ENCODE data around the gene RNGTT. TPM values are rescaled to one million over a fixed set of nuclear protein-coding genes. Genes with fewer than 3 reads are reported as not detected.

Gene RNGTT
- total RNA-seq, 1 donor from 2014 or later, result 21.6 TPM

DNA sequence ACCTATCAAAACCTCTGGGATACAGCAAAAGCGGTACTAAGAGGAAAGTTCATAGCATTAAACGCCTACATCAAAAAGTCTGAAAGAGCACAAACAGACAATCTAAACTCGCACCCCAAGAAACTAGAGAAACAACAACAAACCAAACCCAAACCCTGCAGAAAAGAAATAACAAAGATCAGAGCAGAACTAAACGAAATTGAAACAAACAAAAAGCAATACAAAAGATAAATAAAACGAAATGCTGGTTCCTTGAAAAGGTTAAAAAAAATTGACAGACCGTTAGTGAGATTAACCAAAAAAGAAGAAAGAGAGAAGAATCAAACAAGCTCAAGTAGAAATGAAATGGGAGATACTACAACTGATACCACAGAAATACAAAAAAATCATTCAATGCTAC, 302.3 kb downstream of the RNGTT start:
- H3K4me3 Mint-ChIP-seq, result no peak overlapping the region
- H3K4me1 Mint-ChIP-seq (ENCODE audit: low read depth), result peaks cover 7% of the 10 kb centered on the region
- DNase-seq (ENCODE audit: low spot score), result no peak
- no peak overlapping the region for H3K27ac Mint-ChIP-seq
- no peaks in the 10 kb centered on the region for H3K27me3 Mint-ChIP-seq (ENCODE audit: insufficient read depth)
- peaks cover 42% of the 10 kb centered on the region for H3K9me3 Mint-ChIP-seq
- intact Hi-C loops (cut with micrococcal nuclease), result no loop called here
- H3K36me3 Mint-ChIP-seq (ENCODE audit: low read depth), result peaks cover 18% of the 10 kb centered on the region

- H3K4me3 Mint-ChIP-seq, result no peak overlapping the region
- no peak overlapping the region for H3K27ac Mint-ChIP-seq
- intact Hi-C loops (cut with micrococcal nuclease), result no loop called here
Observed at GRCh38 chr6:88655586-88655985, 307.8 kb downstream of the RNGTT start.

GRCh38 chr6:88653936-88654335, 309.5 kb downstream of the RNGTT start:
- H3K27ac Mint-ChIP-seq, result no peak overlapping the region
- DNase-seq (ENCODE audit: low spot score), result no peak
- peaks cover 5% of the 10 kb centered on the region for H3K36me3 Mint-ChIP-seq (ENCODE audit: low read depth)
- H3K9me3 Mint-ChIP-seq, result peaks cover 3% of the 10 kb centered on the region
- H3K4me3 Mint-ChIP-seq, result no peak overlapping the region
- no peaks in the 10 kb centered on the region for H3K27me3 Mint-ChIP-seq (ENCODE audit: insufficient read depth)
- intact Hi-C loops (cut with micrococcal nuclease), result no loop called here
- no peaks in the 10 kb centered on the region for H3K4me1 Mint-ChIP-seq (ENCODE audit: low read depth)

More at GRCh38 chr6:88655586-88655985, 307.8 kb downstream of the RNGTT start:
- H3K27me3 Mint-ChIP-seq (ENCODE audit: insufficient read depth), result no peaks in the 10 kb centered on the region
- H3K36me3 Mint-ChIP-seq (ENCODE audit: low read depth), result peaks cover 14% of the 10 kb centered on the region
- no peaks in the 10 kb centered on the region for H3K4me1 Mint-ChIP-seq (ENCODE audit: low read depth)
- no peak for DNase-seq (ENCODE audit: low spot score)
- H3K9me3 Mint-ChIP-seq, result peaks cover 20% of the 10 kb centered on the region

GRCh38 chr6:88651400-88651799, 312.0 kb downstream of the RNGTT start:
- H3K36me3 Mint-ChIP-seq (ENCODE audit: low read depth), result no peaks in the 10 kb centered on the region
- H3K9me3 Mint-ChIP-seq, result no peaks in the 10 kb centered on the region
- H3K4me3 Mint-ChIP-seq, result no peak overlapping the region
- no peak overlapping the region for H3K27ac Mint-ChIP-seq
- no peaks in the 10 kb centered on the region for H3K27me3 Mint-ChIP-seq (ENCODE audit: insufficient read depth)
- no peaks in the 10 kb centered on the region for H3K4me1 Mint-ChIP-seq (ENCODE audit: low read depth)
- DNase-seq (ENCODE audit: low spot score), result no peak
- intact Hi-C loops (cut with micrococcal nuclease), result no loop called here

DNA sequence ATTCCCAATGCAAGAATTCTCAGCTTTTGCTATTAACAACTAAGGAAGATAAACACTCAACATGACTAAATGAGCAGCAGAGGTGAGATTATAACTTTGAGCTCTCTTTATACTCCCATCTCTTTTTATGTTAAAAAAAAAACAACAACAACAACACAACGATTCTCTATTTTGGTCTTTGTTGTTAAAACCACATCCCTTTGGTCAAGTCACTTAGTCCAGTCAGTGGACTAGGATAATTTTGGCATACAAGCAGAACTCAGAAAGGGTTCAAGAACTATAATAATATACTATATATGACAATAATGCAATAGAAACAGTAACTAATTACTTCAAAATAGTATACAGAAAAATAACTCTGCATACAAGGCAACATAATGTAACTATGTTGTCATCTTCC, 312.4 kb downstream of the RNGTT start:
- no peak overlapping the region for H3K4me3 Mint-ChIP-seq
- no peak for DNase-seq (ENCODE audit: low spot score)
- no peaks in the 10 kb centered on the region for H3K4me1 Mint-ChIP-seq (ENCODE audit: low read depth)
- no peaks in the 10 kb centered on the region for H3K27me3 Mint-ChIP-seq (ENCODE audit: insufficient read depth)
- no peak overlapping the region for H3K27ac Mint-ChIP-seq
- intact Hi-C loops (cut with micrococcal nuclease), result no loop called here
- no peaks in the 10 kb centered on the region for H3K9me3 Mint-ChIP-seq
- H3K36me3 Mint-ChIP-seq (ENCODE audit: low read depth), result no peaks in the 10 kb centered on the region

DNA sequence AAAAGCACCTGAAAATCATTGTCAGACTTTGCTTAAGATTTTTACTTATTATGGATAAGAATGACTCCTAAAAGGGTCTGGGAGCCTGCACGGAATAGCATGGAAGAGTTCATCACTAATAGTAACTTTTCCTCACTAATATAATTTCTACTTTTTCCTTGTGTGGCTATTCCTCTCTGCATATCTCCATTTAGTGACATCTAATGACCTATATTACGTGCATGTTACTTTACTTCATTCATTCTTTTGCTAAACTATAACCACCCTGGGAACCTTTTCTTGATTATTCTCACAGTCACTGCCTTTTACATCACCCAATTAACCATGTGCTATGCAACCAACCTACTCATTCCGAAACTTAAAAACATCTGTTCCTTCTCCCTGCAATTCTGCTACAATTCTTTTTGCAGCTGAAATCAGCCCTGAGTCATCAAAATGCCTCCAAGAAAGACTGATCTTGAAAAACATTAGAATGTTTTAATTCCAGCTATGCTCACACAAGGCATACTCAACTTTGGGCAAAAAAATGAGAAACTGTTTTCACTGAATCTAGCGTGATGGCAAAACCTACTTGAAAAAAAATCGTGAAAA, 313.3 kb downstream of the RNGTT start:
- Mint-ChIP-seq H3K4me3 (no peak overlapping the region), H3K4me1 (ENCODE audit: low read depth) (no peaks in the 10 kb centered on the region), H3K9me3 (no peaks in the 10 kb centered on the region), H3K36me3 (ENCODE audit: low read depth) (no peaks in the 10 kb centered on the region), H3K27ac (no peak overlapping the region), H3K27me3 (ENCODE audit: insufficient read depth) (no peaks in the 10 kb centered on the region)
- no peak for DNase-seq (ENCODE audit: low spot score)
- intact Hi-C loops (cut with micrococcal nuclease), result no loop called here

DNA sequence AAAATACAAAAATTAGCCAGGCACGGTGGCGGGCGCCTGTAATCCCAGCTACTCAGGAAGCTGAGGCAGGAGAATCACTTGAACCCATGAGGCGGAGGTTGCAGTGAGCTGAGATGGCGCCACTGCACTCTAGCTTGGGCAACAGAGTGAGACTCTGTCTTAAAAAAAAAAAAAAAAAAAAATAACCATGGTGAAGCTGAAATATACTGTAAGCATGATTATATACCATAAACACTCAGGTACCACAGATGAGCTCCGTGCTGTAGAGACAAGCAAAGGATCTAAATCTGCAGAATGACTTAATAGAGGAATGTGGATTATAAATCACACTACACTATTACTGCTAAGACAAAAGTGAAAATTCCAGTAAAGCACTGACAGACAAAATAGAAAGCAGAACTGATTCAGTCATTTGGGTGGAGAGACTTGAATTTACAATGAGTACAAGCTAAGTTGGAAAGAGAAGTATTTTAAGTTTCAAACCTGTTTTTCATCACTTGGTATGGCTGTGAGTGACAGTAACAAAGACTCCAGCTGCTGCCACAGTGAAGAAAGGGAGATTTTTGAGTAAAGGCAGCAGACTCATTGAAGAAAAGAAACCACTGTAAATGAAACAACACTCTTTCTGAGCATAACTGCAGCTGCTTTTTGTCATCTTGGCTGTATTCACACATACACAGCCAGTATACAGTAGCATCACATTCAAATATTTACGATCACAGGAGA, 322.1 kb downstream of the RNGTT start:
- no peak overlapping the region for H3K27ac Mint-ChIP-seq
- H3K9me3 Mint-ChIP-seq, result no peaks in the 10 kb centered on the region
- no peaks in the 10 kb centered on the region for H3K36me3 Mint-ChIP-seq (ENCODE audit: low read depth)
- no peak overlapping the region for H3K4me3 Mint-ChIP-seq
- H3K27me3 Mint-ChIP-seq (ENCODE audit: insufficient read depth), result no peaks in the 10 kb centered on the region
- intact Hi-C loops (cut with micrococcal nuclease), result no loop called here
- H3K4me1 Mint-ChIP-seq (ENCODE audit: low read depth), result peaks cover 9% of the 10 kb centered on the region
- no peak for DNase-seq (ENCODE audit: low spot score)

DNA sequence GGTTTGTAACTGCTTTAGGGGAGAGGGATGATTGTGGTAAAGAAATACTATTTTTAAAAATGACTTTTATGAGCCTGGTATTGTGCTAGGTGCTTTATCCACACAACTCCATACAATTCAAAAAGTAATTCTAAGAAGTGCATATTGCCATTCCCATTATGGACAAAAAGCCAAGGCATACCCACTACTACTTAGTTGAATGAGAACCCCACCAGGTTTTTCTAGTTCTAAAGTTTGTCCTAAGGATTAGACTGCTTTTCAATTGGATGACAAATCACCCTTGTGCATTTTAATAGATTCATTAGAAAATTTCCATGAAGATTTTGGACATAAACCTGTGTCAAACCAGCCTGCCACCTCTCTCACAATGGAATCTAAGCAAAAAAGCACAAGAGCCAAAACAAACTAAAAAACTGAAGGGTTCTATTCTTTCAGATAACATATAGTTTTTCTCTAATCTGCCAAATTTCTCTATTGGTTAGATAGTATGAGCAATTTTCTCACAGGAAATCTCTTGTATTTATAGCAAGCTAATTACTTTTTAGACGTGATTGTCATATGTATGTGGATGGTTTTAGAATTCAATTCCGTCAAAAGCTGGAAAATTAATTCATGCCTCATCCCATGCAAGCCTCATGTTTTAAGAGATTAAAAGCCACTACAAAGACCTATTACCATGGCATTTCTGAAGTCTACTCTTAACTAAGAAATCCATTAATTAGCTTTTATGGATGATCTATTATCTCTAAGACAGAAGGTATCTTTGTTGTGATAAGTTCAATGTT, 325.5 kb downstream of the RNGTT start:
- Mint-ChIP-seq H3K9me3 (no peaks in the 10 kb centered on the region), H3K27ac (no peak overlapping the region), H3K36me3 (ENCODE audit: low read depth) (no peaks in the 10 kb centered on the region), H3K4me3 (no peak overlapping the region), H3K27me3 (ENCODE audit: insufficient read depth) (no peaks in the 10 kb centered on the region), H3K4me1 (ENCODE audit: low read depth) (peaks cover 9% of the 10 kb centered on the region)
- intact Hi-C loops (cut with micrococcal nuclease), result no loop called here
- no peak for DNase-seq (ENCODE audit: low spot score)

DNA sequence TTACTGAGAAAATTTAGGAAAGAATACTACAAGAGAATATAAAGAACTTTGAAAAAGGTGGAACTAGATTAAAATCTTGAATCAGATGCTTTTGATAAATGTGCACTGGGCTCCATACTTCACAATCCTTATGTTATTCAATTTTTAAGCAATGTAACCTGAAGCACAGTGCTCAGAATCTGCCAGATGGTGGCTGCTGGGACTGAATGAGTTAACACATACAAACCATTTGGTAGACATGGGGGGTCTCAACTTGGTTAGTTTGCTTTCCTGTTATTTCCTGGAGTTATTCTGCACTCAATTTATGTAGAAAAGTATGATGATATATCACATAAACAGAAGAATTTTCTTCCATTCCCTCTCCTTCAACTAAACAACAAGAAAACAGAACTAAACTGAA, 326.5 kb downstream of the RNGTT start:
- no peak overlapping the region for H3K4me3 Mint-ChIP-seq
- no peak for DNase-seq (ENCODE audit: low spot score)
- no peaks in the 10 kb centered on the region for H3K9me3 Mint-ChIP-seq
- peaks cover 2% of the 10 kb centered on the region for H3K36me3 Mint-ChIP-seq (ENCODE audit: low read depth)
- peaks cover 7% of the 10 kb centered on the region for H3K4me1 Mint-ChIP-seq (ENCODE audit: low read depth)
- H3K27ac Mint-ChIP-seq, result no peak overlapping the region
- no peaks in the 10 kb centered on the region for H3K27me3 Mint-ChIP-seq (ENCODE audit: insufficient read depth)
- intact Hi-C loops (cut with micrococcal nuclease), result no loop called here

DNA sequence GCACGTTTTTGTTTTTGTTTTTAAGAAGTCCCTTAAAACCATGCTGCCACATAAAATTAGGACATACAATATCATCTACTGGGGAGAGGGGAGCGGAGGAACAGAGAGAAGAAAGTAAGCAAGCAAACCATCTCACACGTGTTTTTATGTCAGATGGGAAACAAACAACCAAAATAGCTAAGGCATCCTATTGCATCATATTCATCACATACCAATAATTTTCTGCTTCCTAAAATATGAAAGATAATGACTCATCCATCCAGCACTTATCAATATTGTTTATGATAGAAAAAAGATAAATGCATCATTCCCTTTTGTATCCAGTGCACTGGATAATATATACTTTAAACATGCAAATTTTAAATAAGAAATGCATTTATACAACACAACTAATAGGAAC, 329.6 kb downstream of the RNGTT start:
- H3K4me3 Mint-ChIP-seq, result no peak overlapping the region
- no peak overlapping the region for H3K27ac Mint-ChIP-seq
- no peak for DNase-seq (ENCODE audit: low spot score)
- H3K9me3 Mint-ChIP-seq, result no peaks in the 10 kb centered on the region
- H3K27me3 Mint-ChIP-seq (ENCODE audit: insufficient read depth), result no peaks in the 10 kb centered on the region
- peaks cover 8% of the 10 kb centered on the region for H3K4me1 Mint-ChIP-seq (ENCODE audit: low read depth)
- peaks cover 2% of the 10 kb centered on the region for H3K36me3 Mint-ChIP-seq (ENCODE audit: low read depth)
- intact Hi-C loops (cut with micrococcal nuclease), result no loop called here

DNA sequence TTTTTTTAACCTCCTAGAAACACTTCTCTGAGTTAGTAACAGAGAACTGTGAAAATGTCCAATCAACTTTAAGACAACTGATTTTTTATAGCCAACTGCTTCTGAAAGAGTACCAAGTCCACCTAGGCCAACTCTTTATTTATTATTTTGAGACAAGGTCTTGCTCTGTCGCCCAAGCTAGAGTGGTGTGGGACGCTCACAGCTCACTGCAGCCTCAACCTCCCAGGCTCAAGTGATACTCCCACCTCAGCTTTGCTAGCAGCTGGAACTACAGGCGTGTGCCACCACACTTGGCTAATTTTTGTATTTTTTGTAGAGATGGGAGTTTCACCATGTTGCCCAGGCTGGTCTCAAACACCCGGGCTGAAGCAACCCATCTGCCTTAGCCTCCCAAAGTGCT, 331.6 kb downstream of the RNGTT start:
- Mint-ChIP-seq H3K36me3 (ENCODE audit: low read depth) (peaks cover 2% of the 10 kb centered on the region), H3K4me3 (no peak overlapping the region), H3K27ac (no peak overlapping the region), H3K27me3 (ENCODE audit: insufficient read depth) (no peaks in the 10 kb centered on the region), H3K4me1 (ENCODE audit: low read depth) (peaks cover 8% of the 10 kb centered on the region), H3K9me3 (no peaks in the 10 kb centered on the region)
- no peak for DNase-seq (ENCODE audit: low spot score)
- intact Hi-C loops (cut with micrococcal nuclease), result no loop called here

- Mint-ChIP-seq H3K4me1 (ENCODE audit: low read depth) (peaks cover 8% of the 10 kb centered on the region), H3K36me3 (ENCODE audit: low read depth) (peaks cover 2% of the 10 kb centered on the region), H3K27me3 (ENCODE audit: insufficient read depth) (no peaks in the 10 kb centered on the region), H3K4me3 (no peak overlapping the region), H3K9me3 (no peaks in the 10 kb centered on the region), H3K27ac (no peak overlapping the region)
- no peak for DNase-seq (ENCODE audit: low spot score)
- intact Hi-C loops (cut with micrococcal nuclease), result no loop called here
Observed at GRCh38 chr6:88629838-88630494, 333.5 kb downstream of the RNGTT start.

GRCh38 chr6:88626460-88626859, 337.0 kb downstream of the RNGTT start:
- no peak for DNase-seq (ENCODE audit: low spot score)
- H3K27me3 Mint-ChIP-seq (ENCODE audit: insufficient read depth), result no peaks in the 10 kb centered on the region
- no peak overlapping the region for H3K4me3 Mint-ChIP-seq
- no peaks in the 10 kb centered on the region for H3K9me3 Mint-ChIP-seq
- no peak overlapping the region for H3K27ac Mint-ChIP-seq
- peaks cover 8% of the 10 kb centered on the region for H3K4me1 Mint-ChIP-seq (ENCODE audit: low read depth)
- intact Hi-C loops (cut with micrococcal nuclease), result no loop called here
- no peaks in the 10 kb centered on the region for H3K36me3 Mint-ChIP-seq (ENCODE audit: low read depth)
